GM18868 (cell line): Measurements from ENCODE around the gene DPP7.
"Not testable (repeated sequence)": the region's sequence is repeated elsewhere in the genome, so short reads cannot be mapped to it uniquely, and the experiment has no call there.

Experiments
- ATAC-seq: cut with Tn5 transposase; IDR thresholded peaks from one replicate; pipeline ENCODE4 v1.9.1; 2021; ENCODE audit warnings: mild to moderate bottlenecking, moderate library complexity; ENCODE audit not compliant: unreplicated experiment

The DPP7 gene

GRCh38 chr9:137148242-137148641 is 33.7 kb upstream of the DPP7 start:
- no peak for ATAC-seq

GRCh38 chr9:137147793-137148160 is 33.2 kb upstream of the DPP7 start:
- ATAC-seq, result no peak

GRCh38 chr9:137147091-137147792 is 32.7 kb upstream of the DPP7 start:
- no peak for ATAC-seq

GRCh38 chr9:137146527-137146918 is 32.0 kb upstream of the DPP7 start:
- ATAC-seq, result no peak

- no peak for ATAC-seq
Observed at GRCh38 chr9:137145731-137146526, 31.4 kb upstream of the DPP7 start.

GRCh38 chr9:137143459-137143858 is 28.9 kb upstream of the DPP7 start:
- ATAC-seq, result no peak

- ATAC-seq, result no peak
Observed at GRCh38 chr9:137141976-137142936, 27.7 kb upstream of the DPP7 start.

GRCh38 chr9:137141050-137141810 is 26.7 kb upstream of the DPP7 start:
- no peak for ATAC-seq

GRCh38 chr9:137140151-137141012 is 25.8 kb upstream of the DPP7 start:
- no peak for ATAC-seq

GRCh38 chr9:137139468-137140150 is 25.1 kb upstream of the DPP7 start:
- ATAC-seq, result no peak

- ATAC-seq, result no peak
Observed at GRCh38 chr9:137138722-137139467, 24.4 kb upstream of the DPP7 start, which contains the start of gene GRIN1. GRIN1 (plus strand) TSS chr9:137139154; CDS start chr9:137139487, 333 bp downstream.

GRCh38 chr9:137138058-137138721 is 23.7 kb upstream of the DPP7 start:
- ATAC-seq, result no peak

- no peak for ATAC-seq
Observed at GRCh38 chr9:137136881-137137607, 22.5 kb upstream of the DPP7 start.

GRCh38 chr9:137136261-137136880 is 21.8 kb upstream of the DPP7 start:
- no peak for ATAC-seq

GRCh38 chr9:137135154-137135553 is 20.6 kb upstream of the DPP7 start:
- ATAC-seq, result not testable (repeated sequence)

- ATAC-seq, result no peak
Observed at GRCh38 chr9:137134191-137134590, 19.7 kb upstream of the DPP7 start.
